BLaER1 (cell line): ENCODE results near the gene PTPN4.
A peak's percentile ranks its signal among the peaks of the same experiment; 100 is the strongest.
"Not testable (repeated sequence)": the region's sequence is repeated elsewhere in the genome, so short reads cannot be mapped to it uniquely, and the experiment has no call there.

Experiments
- H3K27ac ChIP-seq: shearing (Covaris generic); formaldehyde crosslinking; 2 replicates; pipeline ENCODE4 v1.8.1; 2022
- H3K27me3 ChIP-seq: shearing (Covaris generic); formaldehyde crosslinking; 2 replicates; pipeline ENCODE4 v1.8.1; 2022
- H3K36me3 ChIP-seq: shearing (Covaris generic); formaldehyde crosslinking; 2 replicates; pipeline ENCODE4 v1.8.1; 2022
- H3K4me1 ChIP-seq: shearing (Covaris generic); formaldehyde crosslinking; 2 replicates; pipeline ENCODE4 v1.8.1; 2022
- H3K4me2 ChIP-seq: shearing (Covaris generic); formaldehyde crosslinking; 2 replicates; pipeline ENCODE4 v1.8.1; 2022
- H3K4me3 ChIP-seq: shearing (Covaris generic); formaldehyde crosslinking; 2 replicates; pipeline ENCODE4 v1.8.1; 2022
- H3K9ac ChIP-seq: shearing (Covaris generic); formaldehyde crosslinking; 2 replicates; pipeline ENCODE4 v1.8.1; 2022
- H3K9me3 ChIP-seq: shearing (Covaris generic); formaldehyde crosslinking; 2 replicates; pipeline ENCODE4 v1.8.1; 2022
- H4K20me1 ChIP-seq: shearing (Covaris generic); formaldehyde crosslinking; 2 replicates; pipeline ENCODE4 v1.8.1; 2022
- Cebpa-rat ChIP-seq: shearing (Covaris generic); IDR thresholded peaks from 2 replicates; pipeline ENCODE4 v1.8.1; 2022

PTPN4 gene

DNA sequence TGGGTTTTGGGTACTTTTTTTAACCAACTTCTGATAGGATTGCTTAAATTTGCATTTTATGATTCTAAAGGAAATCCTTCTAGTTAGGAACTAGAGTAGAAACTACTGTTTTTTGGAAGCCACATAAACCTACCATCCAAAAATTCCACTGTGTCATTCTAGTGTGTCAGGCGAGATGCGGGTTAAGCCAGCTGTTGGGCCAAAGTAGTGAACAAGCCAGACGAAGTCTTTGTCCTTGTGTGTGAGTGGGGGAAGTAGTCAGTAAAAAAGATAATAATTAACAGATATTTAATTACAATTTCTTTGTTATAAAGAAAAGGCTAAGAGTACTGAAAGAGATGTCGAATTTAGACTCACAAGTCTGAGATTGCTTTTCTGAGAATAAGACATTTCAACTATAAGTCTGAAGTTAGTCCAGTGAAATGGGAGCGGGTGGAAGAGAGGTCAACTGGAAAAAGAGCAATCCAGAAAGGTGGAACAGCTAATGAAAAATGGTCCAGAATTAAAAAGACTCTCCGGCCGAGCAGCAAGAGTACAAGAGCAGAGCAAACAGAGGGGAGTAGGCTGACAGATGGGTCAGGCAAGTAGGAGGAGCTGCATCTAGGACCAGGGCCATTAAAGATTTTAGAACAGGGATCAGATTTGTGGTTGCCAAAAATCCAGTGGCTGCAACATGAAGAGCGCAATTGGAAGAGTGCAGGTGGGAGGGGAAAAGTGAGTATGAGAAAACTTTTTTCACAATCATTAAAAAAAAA is 254.7 kb downstream of the PTPN4 start:
- Histone ChIP-seq H4K20me1 (no peaks in the 10 kb centered on the region), H3K27me3 (no peaks in the 10 kb centered on the region), H3K4me3 (peak overlapping the region; percentile 99; the same call in 1 of the 2 replicates), H3K4me2 (peak overlapping the region; percentile 82), H3K4me1 (peaks cover 20% of the 10 kb centered on the region), H3K9ac (no peak overlapping the region; the same call in 1 of the 2 replicates), H3K27ac (no peak overlapping the region), H3K36me3 (peaks cover 9% of the 10 kb centered on the region), H3K9me3 (peaks cover 7% of the 10 kb centered on the region)
- no peak for TF ChIP-seq Cebpa-rat

GRCh38 chr2:120016800-120017199 is 257.1 kb downstream of the PTPN4 start:
- Histone ChIP-seq H3K36me3 (peaks cover 19% of the 10 kb centered on the region), H4K20me1 (no peaks in the 10 kb centered on the region), H3K9ac (no peak overlapping the region), H3K27ac (no peak overlapping the region), H3K4me2 (no peak overlapping the region), H3K9me3 (peaks cover 7% of the 10 kb centered on the region), H3K4me1 (peaks cover 20% of the 10 kb centered on the region), H3K27me3 (no peaks in the 10 kb centered on the region), H3K4me3 (no peak overlapping the region)
- peak; percentile 29; the same call in 1 of the 2 replicates for TF ChIP-seq Cebpa-rat

DNA sequence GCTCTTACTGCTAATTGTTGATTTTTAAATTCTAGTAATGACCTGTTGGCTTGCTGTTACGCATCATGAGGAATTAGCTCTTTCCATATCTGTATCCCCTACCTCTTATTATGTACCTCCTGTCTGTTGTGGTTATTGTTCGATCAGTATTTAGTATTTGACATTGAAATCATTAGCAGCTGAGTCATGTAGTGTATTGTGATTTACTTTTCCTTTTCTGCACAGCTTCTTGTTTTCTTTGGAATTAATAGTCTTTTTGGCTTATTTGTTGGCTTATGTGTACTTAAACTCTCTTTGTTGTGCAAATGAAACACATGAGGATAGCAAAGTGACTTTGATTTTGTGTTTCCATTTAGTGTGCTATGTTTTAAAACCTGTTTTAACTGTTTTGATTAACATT is 257.5 kb downstream of the PTPN4 start:
- Histone ChIP-seq H3K27me3 (no peaks in the 10 kb centered on the region), H3K27ac (no peak overlapping the region)
- TF ChIP-seq Cebpa-rat: no peak

DNA sequence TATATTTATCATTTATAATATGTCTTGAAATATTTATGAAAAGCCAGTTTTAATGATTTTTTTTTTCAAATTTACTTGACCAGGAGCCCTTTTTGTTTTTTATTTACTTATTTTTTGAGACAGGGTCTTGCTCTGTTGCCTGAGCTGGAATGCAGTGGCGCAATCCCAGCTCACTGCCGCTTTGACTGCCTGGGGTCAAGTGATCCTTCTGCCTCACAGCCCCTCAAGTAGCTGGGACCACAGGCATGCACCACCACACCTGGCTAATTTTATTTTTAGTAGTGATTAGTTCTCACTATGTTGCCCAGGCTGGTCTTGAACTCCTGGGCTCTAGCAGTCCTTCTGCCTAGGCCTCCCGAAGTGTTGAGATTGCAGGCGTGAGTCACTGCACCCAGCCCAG is 258.8 kb downstream of the PTPN4 start:
- Histone ChIP-seq H3K4me3 (no peak overlapping the region), H3K27ac (no peak overlapping the region), H3K27me3 (no peaks in the 10 kb centered on the region), H4K20me1 (no peaks in the 10 kb centered on the region), H3K9ac (no peak overlapping the region), H3K36me3 (peaks cover 23% of the 10 kb centered on the region), H3K4me1 (peaks cover 11% of the 10 kb centered on the region), H3K4me2 (no peak overlapping the region), H3K9me3 (peaks cover 14% of the 10 kb centered on the region)
- TF ChIP-seq Cebpa-rat: no peak

More for the DNA sequence above, 257.5 kb downstream of the PTPN4 start:
- H3K9me3 ChIP-seq: peaks cover 7% of the 10 kb centered on the region
- no peak overlapping the region for H3K4me2 ChIP-seq
- peaks cover 16% of the 10 kb centered on the region for H3K4me1 ChIP-seq
- H3K4me3 ChIP-seq: no peak overlapping the region
- H3K36me3 ChIP-seq: peaks cover 19% of the 10 kb centered on the region
- no peak overlapping the region for H3K9ac ChIP-seq
- H4K20me1 ChIP-seq: no peaks in the 10 kb centered on the region

GRCh38 chr2:120020554-120020953 is 260.8 kb downstream of the PTPN4 start:
- H3K4me1 ChIP-seq: no peaks in the 10 kb centered on the region
- no peak overlapping the region for H3K9ac ChIP-seq
- no peak overlapping the region for H3K27ac ChIP-seq
- H4K20me1 ChIP-seq: no peaks in the 10 kb centered on the region
- no peaks in the 10 kb centered on the region for H3K27me3 ChIP-seq
- TF ChIP-seq Cebpa-rat: no peak
- H3K9me3 ChIP-seq: peaks cover 28% of the 10 kb centered on the region
- H3K36me3 ChIP-seq: peaks cover 41% of the 10 kb centered on the region
- H3K4me3 ChIP-seq: no peak overlapping the region
- H3K4me2 ChIP-seq: no peak overlapping the region

- H3K27me3 ChIP-seq, H4K20me1 ChIP-seq: not testable (repeated sequence)
- peaks cover 59% of the 10 kb centered on the region for H3K36me3 ChIP-seq
Measured at GRCh38 chr2:120022505-120022904, 262.8 kb downstream of the PTPN4 start.

DNA sequence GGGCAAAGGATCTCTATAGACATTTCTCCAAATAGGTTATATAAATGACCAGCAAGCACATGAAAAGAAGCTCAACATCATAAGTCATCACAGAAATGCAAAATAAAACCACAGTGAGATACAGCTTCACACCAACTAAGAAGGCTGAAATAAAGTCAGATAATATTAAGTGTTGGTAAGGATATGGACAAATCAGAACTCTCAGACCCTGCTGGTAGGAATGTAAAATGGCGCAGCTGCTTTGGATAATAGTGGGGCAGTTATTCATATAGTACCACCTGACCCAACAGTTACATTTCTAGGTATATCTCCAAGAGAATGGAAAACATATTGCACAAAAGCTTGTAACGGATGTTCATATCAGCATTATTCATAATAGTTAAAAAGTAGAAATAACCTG is 267.2 kb downstream of the PTPN4 start:
- Histone ChIP-seq H3K27ac (no peak overlapping the region), H3K4me1 (no peaks in the 10 kb centered on the region), H3K36me3 (peaks cover 57% of the 10 kb centered on the region), H3K9ac (no peak overlapping the region), H3K4me2 (no peak overlapping the region), H3K27me3 (no peaks in the 10 kb centered on the region), H3K9me3 (peaks cover 50% of the 10 kb centered on the region), H3K4me3 (no peak overlapping the region), H4K20me1 (no peaks in the 10 kb centered on the region; the same call in 1 of the 2 replicates)
- no peak for TF ChIP-seq Cebpa-rat

More at GRCh38 chr2:120022505-120022904, 262.8 kb downstream of the PTPN4 start:
- not testable (repeated sequence) for H3K27ac ChIP-seq, H3K4me3 ChIP-seq, H3K4me2 ChIP-seq, H3K9ac ChIP-seq, H3K4me1 ChIP-seq
- peaks cover 46% of the 10 kb centered on the region for H3K9me3 ChIP-seq

GRCh38 chr2:120028795-120029194 is 269.1 kb downstream of the PTPN4 start:
- no peak for TF ChIP-seq Cebpa-rat
- H3K9ac ChIP-seq: no peak overlapping the region

DNA sequence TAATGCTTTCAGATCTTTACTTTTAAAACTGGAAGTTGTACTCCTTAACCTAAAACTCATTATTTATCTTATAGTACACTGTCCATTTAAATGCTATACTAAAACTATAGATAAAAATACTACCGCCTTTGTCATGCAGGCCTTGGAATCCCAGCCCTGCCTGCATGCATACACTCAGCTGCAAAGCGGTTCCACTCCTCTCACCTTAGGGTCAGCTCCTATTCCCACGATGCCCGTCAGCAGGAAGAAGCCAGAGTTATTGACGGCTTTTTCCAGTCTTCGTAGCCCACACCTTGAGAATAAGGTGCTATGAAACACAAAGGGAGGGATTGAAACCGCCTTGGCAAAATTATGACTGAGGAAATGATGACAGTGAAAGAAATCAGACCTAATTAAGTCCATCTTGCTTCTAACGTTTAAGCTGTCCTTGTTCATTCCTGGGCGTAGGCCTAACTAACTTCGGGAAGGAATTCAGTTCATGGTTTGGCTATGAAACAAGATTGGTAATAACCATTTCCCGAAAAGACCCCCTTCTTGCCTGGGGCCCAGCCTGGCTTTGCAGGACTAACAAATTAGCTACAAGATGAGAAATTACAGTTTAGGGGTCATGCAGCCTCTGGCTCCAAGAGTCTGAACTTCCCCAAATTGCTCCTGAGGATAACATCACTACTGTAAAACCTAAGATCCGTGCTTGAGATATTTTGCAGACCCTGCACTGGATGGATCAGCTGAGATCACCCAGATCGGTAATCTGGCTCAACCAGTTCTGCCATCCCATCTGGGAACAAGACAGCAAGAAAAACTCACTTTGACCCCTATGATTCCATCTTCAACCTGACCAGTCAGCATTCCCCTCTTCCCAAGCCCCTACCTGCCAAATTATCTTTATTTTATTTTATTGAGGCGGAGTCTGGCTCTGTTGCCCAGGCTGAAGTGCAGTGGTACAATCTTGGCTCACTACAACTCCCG is 270.2 kb downstream of the PTPN4 start:
- peaks cover 3% of the 10 kb centered on the region; the same call in 1 of the 2 replicates for H4K20me1 ChIP-seq
- no peak overlapping the region for H3K4me3 ChIP-seq
- no peak overlapping the region for H3K27ac ChIP-seq
- H3K4me2 ChIP-seq: no peak overlapping the region
- no peaks in the 10 kb centered on the region for H3K27me3 ChIP-seq
- H3K36me3 ChIP-seq: peaks cover 40% of the 10 kb centered on the region
- no peak for TF ChIP-seq Cebpa-rat
- no peak overlapping the region for H3K9ac ChIP-seq
- peaks cover 28% of the 10 kb centered on the region for H3K9me3 ChIP-seq
- no peaks in the 10 kb centered on the region for H3K4me1 ChIP-seq

More at GRCh38 chr2:120028795-120029194, 269.1 kb downstream of the PTPN4 start:
- Histone ChIP-seq H3K27ac (no peak overlapping the region), H3K9me3 (peaks cover 39% of the 10 kb centered on the region), H3K4me1 (no peaks in the 10 kb centered on the region), H3K4me3 (no peak overlapping the region), H3K36me3 (peaks cover 49% of the 10 kb centered on the region), H4K20me1 (no peaks in the 10 kb centered on the region; the same call in 1 of the 2 replicates), H3K27me3 (no peaks in the 10 kb centered on the region), H3K4me2 (no peak overlapping the region)
